Neural cell (in vitro differentiated cells): Measurements from ENCODE around the gene HS1BP3. TPM values are rescaled to one million over a fixed set of nuclear protein-coding genes. Genes with fewer than 3 reads are reported as not detected.

Experiments
- H2AFZ ChIP-seq: fragments of 200-600, 300-800 bp; sonication (generic), shearing (Covaris generic); 2 replicates; pipeline ENCODE4 v1.6.0; 2014; ENCODE audit warnings: low read depth, mild to moderate bottlenecking, antibody characterized with exemption, low read length, moderate library complexity
- H3F3A ChIP-seq: fragments of 200-600 bp; shearing (Covaris generic); 2 replicates; pipeline ENCODE4 v1.6.1; 2016; ENCODE audit warnings: mild to moderate bottlenecking, moderate library complexity, mixed read lengths, antibody characterized with exemption, low read length; ENCODE audit not compliant: insufficient read depth, poor library complexity, severe bottlenecking
- H3K27ac ChIP-seq: fragments of 200-600, 300-800 bp; sonication (generic), shearing (Covaris generic); 2 replicates; pipeline ENCODE4 v1.5.1; 2014; ENCODE audit warnings: mild to moderate bottlenecking, low read length, moderate library complexity
- H3K27me3 ChIP-seq: fragments of 300-800, 200-600 bp; sonication (generic), shearing (Covaris generic); 2 replicates; pipeline ENCODE4 v1.6.0; 2014; ENCODE audit warnings: mild to moderate bottlenecking, low read depth, low read length, moderate library complexity; ENCODE audit not compliant: insufficient read depth
- H3K36me3 ChIP-seq: fragments of 300-800, 200-600 bp; sonication (generic), shearing (Covaris generic); 2 replicates; pipeline ENCODE4 v1.5.1; 2014; ENCODE audit warnings: mild to moderate bottlenecking, antibody characterized with exemption, low read length, moderate library complexity; ENCODE audit not compliant: insufficient read depth
- H3K4me2 ChIP-seq: fragments of 300-800, 200-600 bp; sonication (generic), shearing (Covaris generic); 2 replicates; pipeline ENCODE4 v1.6.0; 2014; ENCODE audit warnings: mild to moderate bottlenecking, low read length
- H3K4me3 ChIP-seq: fragments of 300-800, 200-600 bp; sonication (generic), shearing (Covaris generic); 2 replicates; pipeline ENCODE4 v1.5.1; 2014; ENCODE audit warnings: mild to moderate bottlenecking, low read length, moderate library complexity
- H3K79me2 ChIP-seq: fragments of 200-600 bp; shearing (Covaris generic); replicated peaks from 2 replicates; pipeline ENCODE4 v1.6.0; 2014; ENCODE audit warnings: mild to moderate bottlenecking, low read length, moderate library complexity; ENCODE audit not compliant: insufficient read depth
- H3K9ac ChIP-seq: fragments of 300-800, 200-600 bp; sonication (generic), shearing (Covaris generic); 2 replicates; pipeline ENCODE4 v1.6.1; 2016; ENCODE audit warnings: mild to moderate bottlenecking, low read length, mixed read lengths
- H3K9me2 ChIP-seq: fragments of 200-600 bp; shearing (Covaris generic); 2 replicates; pipeline ENCODE4 v1.6.1; 2016; ENCODE audit warnings: mild to moderate bottlenecking, low read length, mixed read lengths; ENCODE audit not compliant: insufficient read depth
- H3K9me3 ChIP-seq: fragments of 200-600, 300-800 bp; sonication (generic), shearing (Covaris generic); 2 replicates; pipeline ENCODE4 v1.6.1; 2016; ENCODE audit warnings: mild to moderate bottlenecking, mixed run types, low read length, moderate library complexity, mixed read lengths
- H4K20me1 ChIP-seq: fragments of 200-600 bp; shearing (Covaris generic); 2 replicates; pipeline ENCODE4 v1.6.1; 2016; ENCODE audit warnings: mild to moderate bottlenecking, mixed run types; ENCODE audit not compliant: insufficient read depth
- CTCF ChIP-seq: fragments of 450-650 bp; IDR thresholded peaks from 2 replicates; pipeline ENCODE4 v1.5.1; 2014; ENCODE audit warnings: antibody characterized with exemption, mild to moderate bottlenecking, moderate library complexity; ENCODE audit not compliant: poor library complexity, severe bottlenecking
- EP300 ChIP-seq: fragments of 450-650 bp; conservative IDR thresholded peaks from 2 replicates; pipeline ENCODE4 v1.6.1; 2014; ENCODE audit warnings: antibody characterized with exemption, mild to moderate bottlenecking, moderate library complexity; ENCODE audit not compliant: poor library complexity, severe bottlenecking
- EZH2 ChIP-seq: fragments of 200-600, 300-800 bp; shearing (Covaris generic), sonication (generic); IDR thresholded peaks from 2 replicates; pipeline ENCODE4 v1.6.1; 2014; ENCODE audit warnings: antibody characterized with exemption, low read length, borderline replicate concordance, mild to moderate bottlenecking; ENCODE audit not compliant: insufficient read depth, poor library complexity, severe bottlenecking
- MXI1 ChIP-seq: fragments of 450-650 bp; conservative IDR thresholded peaks from 2 replicates; pipeline ENCODE4 v1.6.1; 2014; ENCODE audit warnings: antibody characterized with exemption, mild to moderate bottlenecking; ENCODE audit not compliant: poor library complexity, severe bottlenecking
- POLR2AphosphoS5 ChIP-seq: IDR thresholded peaks from 2 replicates; pipeline ENCODE4 v1.6.1; 2012
- RAD21 ChIP-seq: fragments of 450-650 bp; conservative IDR thresholded peaks from 2 replicates; pipeline ENCODE4 v1.6.1; 2014; ENCODE audit warnings: antibody characterized with exemption, mild to moderate bottlenecking, moderate library complexity
- REST ChIP-seq: IDR thresholded peaks from 2 replicates; pipeline ENCODE4 v1.6.1; 2012; ENCODE audit warnings: borderline replicate concordance
- SMC3 ChIP-seq: fragments of 450-650 bp; conservative IDR thresholded peaks from 2 replicates; pipeline ENCODE4 v1.6.1; 2014; ENCODE audit warnings: antibody characterized with exemption, mild to moderate bottlenecking, moderate library complexity; ENCODE audit not compliant: poor library complexity
- TAF1 ChIP-seq: IDR thresholded peaks from 2 replicates; pipeline ENCODE4 v1.6.1; 2012; ENCODE audit warnings: low read depth
- polyA plus RNA-seq: library from polyadenylated mRNA; depleted of rRNA; stranded (reverse); fragments of >200 nt; gene quantifications from 2 replicates; pipeline ENCODE4 v1.2.3, GENCODE V29; 2014

The HS1BP3 gene
- polyA plus RNA-seq, 1 donor from 2014 or later = 8.9 TPM

GRCh38 chr2:20626392-20626697 lies 24.6 kb downstream of the HS1BP3 start:
- H3F3A ChIP-seq = no peaks in the 10 kb centered on the region
- no peak overlapping the region for H3K4me3 ChIP-seq
- no peak overlapping the region for H3K4me2 ChIP-seq
- no peaks in the 10 kb centered on the region for H3K36me3 ChIP-seq
- H3K27ac ChIP-seq = no peak overlapping the region
- TF ChIP-seq CTCF (no peak), SMC3 (no peak), TAF1 (no peak), MXI1 (no peak), EZH2 (no peak), POLR2AphosphoS5 (no peak), EP300 (no peak), RAD21 (no peak), REST (no peak)
- no peaks in the 10 kb centered on the region for H3K79me2 ChIP-seq
- no peaks in the 10 kb centered on the region for H4K20me1 ChIP-seq
- H3K27me3 ChIP-seq = no peaks in the 10 kb centered on the region
- H3K9me3 ChIP-seq = no peaks in the 10 kb centered on the region
- H2AFZ ChIP-seq = no peak overlapping the region
- H3K9ac ChIP-seq = no peak overlapping the region
- no peaks in the 10 kb centered on the region for H3K9me2 ChIP-seq

- Histone ChIP-seq H2AFZ (no peak overlapping the region), H3K9me3 (no peaks in the 10 kb centered on the region), H3F3A (no peaks in the 10 kb centered on the region), H3K9me2 (no peaks in the 10 kb centered on the region), H3K27ac (no peak overlapping the region), H3K27me3 (no peaks in the 10 kb centered on the region), H3K4me3 (no peak overlapping the region), H4K20me1 (no peaks in the 10 kb centered on the region), H3K4me2 (no peak overlapping the region), H3K9ac (no peak overlapping the region), H3K36me3 (no peaks in the 10 kb centered on the region), H3K79me2 (no peaks in the 10 kb centered on the region)
- TF ChIP-seq EP300 (no peak), SMC3 (no peak), TAF1 (no peak), CTCF (no peak), MXI1 (no peak), EZH2 (no peak), REST (no peak)
Measured at GRCh38 chr2:20625491-20626391, 25.2 kb downstream of the HS1BP3 start.
